Gastroesophageal sphincter (tissue), 3 donors: Measurements from ENCODE around the gene ATP6V0D1.

Experiments used
- EP300 ChIP-seq: sonication (generic); formaldehyde crosslinking; IDR thresholded peaks from one replicate; pipeline ENCODE4 v1.6.1; 2017; ENCODE audit warnings: antibody characterized with exemption, mild to moderate bottlenecking
- POLR2A ChIP-seq, 2 donors: fragments of 450-650 bp; IDR thresholded peaks; one replicate each; pipeline ENCODE4 v1.6.1; 2017; ENCODE audit warnings: antibody characterized with exemption in 2 of 2, mild to moderate bottlenecking in 2 of 2, moderate library complexity in 1 of 2
- POLR2AphosphoS5 ChIP-seq: sonication (generic); formaldehyde crosslinking; IDR thresholded peaks from one replicate; pipeline ENCODE4 v1.6.1; 2017; ENCODE audit warnings: antibody characterized with exemption
- TF ChIP-seq, protein P1 (sequence below), 4 experiments: fragments of 200-600 bp in 2 of 4; fragments of 450-650 bp in 2 of 4; sonication (generic) in 1 of 4; IDR thresholded peaks; one replicate each; pipeline ENCODE4 v1.5.1; 2017 to 2019; ENCODE audit warnings: antibody characterized with exemption in 4 of 4, mild to moderate bottlenecking in 2 of 4, moderate library complexity in 2 of 4

DNA sequence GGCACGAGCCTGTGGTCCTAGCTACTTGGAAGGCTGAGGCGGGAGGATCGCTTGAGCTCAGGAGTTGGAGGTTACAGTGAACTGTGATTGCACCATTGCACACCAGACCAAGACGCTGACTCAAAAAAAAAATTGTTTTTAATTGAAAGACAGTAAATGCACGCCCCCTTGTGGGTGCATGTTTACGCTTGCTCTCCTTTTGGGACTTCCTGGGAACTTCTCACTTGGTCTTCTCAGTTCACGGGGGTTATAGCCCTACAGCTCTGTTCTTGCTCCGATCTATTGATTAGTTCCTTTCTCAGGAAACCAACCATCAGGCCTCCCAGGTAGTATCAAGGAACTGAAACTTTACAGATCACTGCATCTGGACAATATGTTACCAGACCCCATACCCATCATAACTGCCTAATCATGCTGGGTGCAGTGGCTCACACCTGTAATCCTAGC, 33.4 kb upstream of the ATP6V0D1 start:
- TF ChIP-seq EP300 (no peak), POLR2A (IDR thresholded peaks at IDR 0.05) (no peak), POLR2AphosphoS5 (no peak)
- TF ChIP-seq, protein P1, sequence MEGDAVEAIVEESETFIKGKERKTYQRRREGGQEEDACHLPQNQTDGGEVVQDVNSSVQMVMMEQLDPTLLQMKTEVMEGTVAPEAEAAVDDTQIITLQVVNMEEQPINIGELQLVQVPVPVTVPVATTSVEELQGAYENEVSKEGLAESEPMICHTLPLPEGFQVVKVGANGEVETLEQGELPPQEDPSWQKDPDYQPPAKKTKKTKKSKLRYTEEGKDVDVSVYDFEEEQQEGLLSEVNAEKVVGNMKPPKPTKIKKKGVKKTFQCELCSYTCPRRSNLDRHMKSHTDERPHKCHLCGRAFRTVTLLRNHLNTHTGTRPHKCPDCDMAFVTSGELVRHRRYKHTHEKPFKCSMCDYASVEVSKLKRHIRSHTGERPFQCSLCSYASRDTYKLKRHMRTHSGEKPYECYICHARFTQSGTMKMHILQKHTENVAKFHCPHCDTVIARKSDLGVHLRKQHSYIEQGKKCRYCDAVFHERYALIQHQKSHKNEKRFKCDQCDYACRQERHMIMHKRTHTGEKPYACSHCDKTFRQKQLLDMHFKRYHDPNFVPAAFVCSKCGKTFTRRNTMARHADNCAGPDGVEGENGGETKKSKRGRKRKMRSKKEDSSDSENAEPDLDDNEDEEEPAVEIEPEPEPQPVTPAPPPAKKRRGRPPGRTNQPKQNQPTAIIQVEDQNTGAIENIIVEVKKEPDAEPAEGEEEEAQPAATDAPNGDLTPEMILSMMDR (IDR thresholded peaks at IDR 0.05) = peak in 3 of 4 experiments; percentile 48 to 67 (median 62)
